Endothelial cell of umbilical vein (primary cell): ENCODE data around the gene RNF19B. TPM values are rescaled to one million over a fixed set of nuclear protein-coding genes. Genes with fewer than 3 reads are reported as not detected.

ENCODE experiments used
- BruUV-seq: library from RNA; stranded (reverse); fragments of 400-500 nt; replicated peaks from 2 replicates; lab custom pipeline; 2021; lab: Mats Ljungman, UMichigan
- CTCF ChIA-PET: fragments of 300-600, 350-600 bp; sonication (Branson Sonifier 250); formaldehyde crosslinking; loops from one replicate; lab custom pipeline; 2021; ENCODE audit warnings: antibody characterized with exemption, inconsistent platforms; lab: Charles Lee
- POLR2A ChIA-PET: fragments of 300-600, 350-600 bp; sonication (Branson Sonifier 250); formaldehyde crosslinking; loops from one replicate; lab custom pipeline; 2021; ENCODE audit warnings: antibody characterized with exemption, inconsistent platforms; lab: Charles Lee
- DNase-seq: peaks from one replicate; pipeline ENCODE4 v3.0.0-alpha.2; 2011; ENCODE audit warnings: low read depth, low spot score
- FAIRE-seq: peaks from 2 replicates; lab custom pipeline; 2011; peaks lifted over from hg19 to GRCh38; lab: Jason Lieb, UNC
- H2AFZ ChIP-seq: 2 replicates; pipeline ENCODE4 v1.6.0; 2012; ENCODE audit warnings: low read depth, low read length, control low read depth, inconsistent platforms
- H3K27ac ChIP-seq: 2 replicates; pipeline ENCODE4 v1.5.1; 2011; ENCODE audit warnings: low read depth, mild to moderate bottlenecking, control low read depth, low read length, moderate library complexity; ENCODE audit not compliant: insufficient read depth
- H3K27me3 ChIP-seq, 2 experiments: 2 replicates each; pipeline versions ENCODE4 v1.6.0 to v1.6.1; 2011; ENCODE audit warnings: low read length in 2 of 2, mixed read lengths in 1 of 2; ENCODE audit not compliant: control insufficient read depth in 2 of 2, insufficient read depth in 2 of 2
- H3K36me3 ChIP-seq, 2 experiments: 2 replicates in 1 of 2; 3 replicates in 1 of 2; pipeline ENCODE4 v1.5.1; 2011; ENCODE audit warnings: low read length in 2 of 2, mild to moderate bottlenecking in 1 of 2, moderate library complexity in 1 of 2; ENCODE audit not compliant: control insufficient read depth in 2 of 2, insufficient read depth in 2 of 2; ENCODE audit errors: extremely low read depth in 1 of 2
- H3K4me1 ChIP-seq: 3 replicates; pipeline ENCODE4 v1.5.1; 2011; ENCODE audit warnings: mild to moderate bottlenecking, low read length; ENCODE audit not compliant: control insufficient read depth, insufficient read depth; ENCODE audit errors: extremely low read depth
- H3K4me2 ChIP-seq: 2 replicates; pipeline ENCODE4 v1.6.1; 2011; ENCODE audit warnings: low read length, control low read depth, mixed read lengths; ENCODE audit not compliant: insufficient read depth
- H3K4me3 ChIP-seq, 3 experiments: fragments of 200-600 bp in 1 of 3; sonication (generic), shearing (Covaris generic) in 1 of 3; replicated peaks in 1 of 3; 2 replicates each; pipeline ENCODE4 v1.5.1; 2011 to 2016; ENCODE audit warnings: control low read depth in 3 of 3, low read length in 3 of 3, mild to moderate bottlenecking in 2 of 3, inconsistent platforms in 1 of 3, low read depth in 1 of 3, moderate library complexity in 1 of 3; ENCODE audit not compliant: insufficient read depth in 1 of 3
- H3K79me2 ChIP-seq: 2 replicates; pipeline ENCODE4 v1.6.0; 2012; ENCODE audit warnings: low read length, inconsistent platforms; ENCODE audit not compliant: control insufficient read depth, insufficient read depth
- H3K9ac ChIP-seq: replicated peaks from 2 replicates; pipeline ENCODE3; 2011; ENCODE audit warnings: low read length, control low read depth; ENCODE audit not compliant: insufficient read depth; ENCODE audit errors: extremely low read depth
- H3K9me1 ChIP-seq: replicated peaks from 3 replicates; pipeline ENCODE4 v1.6.0; 2011; ENCODE audit warnings: mild to moderate bottlenecking, low read length; ENCODE audit not compliant: control insufficient read depth, insufficient read depth; ENCODE audit errors: extremely low read depth
- H3K9me3 ChIP-seq: replicated peaks from 2 replicates; pipeline ENCODE4 v1.5.1; 2012; ENCODE audit warnings: low read length, inconsistent platforms; ENCODE audit not compliant: control insufficient read depth, insufficient read depth
- H4K20me1 ChIP-seq: replicated peaks from 2 replicates; pipeline ENCODE3; 2011; ENCODE audit warnings: mild to moderate bottlenecking, low read length; ENCODE audit not compliant: control insufficient read depth, insufficient read depth; ENCODE audit errors: extremely low read depth
- EZH2 ChIP-seq: IDR thresholded peaks from 2 replicates; pipeline ENCODE4 v1.6.1; 2012; ENCODE audit warnings: borderline replicate concordance, low read depth, mild to moderate bottlenecking, moderate library complexity, low read length, inconsistent platforms; ENCODE audit not compliant: severe bottlenecking
- FOS ChIP-seq: IDR thresholded peaks from 2 replicates; pipeline ENCODE4 v1.6.1; 2011; ENCODE audit warnings: mild to moderate bottlenecking, low read length, moderate library complexity, borderline replicate concordance; ENCODE audit not compliant: insufficient read depth
- GATA2 ChIP-seq: IDR thresholded peaks from 2 replicates; pipeline ENCODE4 v1.7.0; 2011; ENCODE audit warnings: low read depth, mild to moderate bottlenecking, moderate library complexity, mixed read lengths, low read length; ENCODE audit not compliant: insufficient read length, insufficient read depth
- JUN ChIP-seq: IDR thresholded peaks from 2 replicates; pipeline ENCODE4 v1.6.1; 2011; ENCODE audit warnings: borderline replicate concordance, low read depth; ENCODE audit not compliant: insufficient read length, insufficient read depth
- MYC ChIP-seq: IDR thresholded peaks from one replicate; pipeline ENCODE4 v1.6.1; 2011; ENCODE audit warnings: mild to moderate bottlenecking, low read depth, low read length
- POLR2A ChIP-seq: IDR thresholded peaks from 2 replicates; pipeline ENCODE4 v1.6.1; 2012; ENCODE audit warnings: low read depth, mild to moderate bottlenecking, control low read depth, low read length
- POLR2AphosphoS5 ChIP-seq: IDR thresholded peaks from 2 replicates; pipeline ENCODE4 v1.6.1; 2012; ENCODE audit warnings: low read depth, mild to moderate bottlenecking, control low read depth, low read length, moderate library complexity; ENCODE audit not compliant: insufficient read depth
- dilution Hi-C: fragments of 300-500 bp; cut with MboI; formaldehyde crosslinking; loops from one replicate; pipeline ENCODE4 v1.15.0; 2019; ENCODE audit warnings: low sequenced_read_pairs; ENCODE audit not compliant: extremely low pct_ligation_motif_present
- intact Hi-C: fragments of 100-400 bp; cut with micrococcal nuclease; formaldehyde crosslinking; loops from one replicate; pipeline ENCODE4 v1.10.0; 2022
- polyA plus RNA-seq, 4 experiments: library from polyadenylated mRNA; depleted of rRNA in 3 of 4; stranded (reverse) in 3 of 4; unstranded in 1 of 4; fragments of >200 nt; gene quantifications; 2 replicates each; pipeline versions ENCODE4 v1.2.1 to v1.2.3, GENCODE V29; 2011 to 2012; ENCODE audit warnings: missing spikeins in 1 of 4
- total RNA-seq: library from RNA; stranded (reverse); gene quantifications from 2 replicates; pipeline ENCODE4 v1.2.3, GENCODE V29; 2021
- TF ChIP-seq, protein P1 (sequence below): IDR thresholded peaks from 2 replicates; pipeline ENCODE4 v1.6.1; 2011; ENCODE audit not compliant: insufficient read depth, insufficient read length
- TF ChIP-seq, protein P2 (sequence below), 2 donors: IDR thresholded peaks; 1 replicate in 1 of 2; 2 replicates in 1 of 2; pipeline ENCODE4 v1.5.1; 2011; ENCODE audit warnings: low read length in 2 of 2, mild to moderate bottlenecking in 2 of 2, moderate library complexity in 2 of 2, control low read depth in 1 of 2, inconsistent platforms in 1 of 2, low read depth in 1 of 2; ENCODE audit not compliant: insufficient read depth in 1 of 2; ENCODE audit errors: extremely low read depth in 1 of 2

Gene RNF19B
- total and polyA plus RNA-seq, 2 donors (not counting 3 experiments of a cell fraction or from before 2014, with no cell fraction given) = 19.2 to 25.6 TPM

DNA sequence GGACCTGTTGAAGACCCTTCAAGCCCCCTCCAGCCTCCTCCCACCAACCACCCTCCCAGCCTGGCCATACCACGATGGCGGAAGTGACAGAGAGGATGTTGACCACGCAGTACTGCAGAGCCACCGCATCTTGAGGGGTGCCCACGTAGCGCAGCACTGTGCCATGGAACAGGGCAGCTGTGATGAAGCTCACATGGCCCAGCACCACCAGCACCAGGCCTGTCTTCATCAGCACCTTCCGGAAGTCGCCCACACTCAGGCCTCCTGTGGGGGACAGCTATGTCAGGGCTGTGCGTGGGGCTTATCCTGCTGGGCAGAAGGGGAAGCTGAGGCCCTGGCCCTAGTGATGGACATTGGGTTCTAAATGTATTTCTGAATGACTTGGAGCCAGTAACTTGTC, 66.6 kb downstream of the RNF19B start:
- H2AFZ ChIP-seq = no peak overlapping the region
- peaks cover 0 to 3% of the 10 kb centered on the region in 2 experiments for H3K27me3 ChIP-seq
- H3K36me3 ChIP-seq = no peaks in the 10 kb centered on the region
- no peak for TF ChIP-seq POLR2AphosphoS5
- no peak for TF ChIP-seq FOS
- no peak for TF ChIP-seq POLR2A
- no peak for TF ChIP-seq EZH2
- no peak for TF ChIP-seq MYC
- TF ChIP-seq, protein P1, sequence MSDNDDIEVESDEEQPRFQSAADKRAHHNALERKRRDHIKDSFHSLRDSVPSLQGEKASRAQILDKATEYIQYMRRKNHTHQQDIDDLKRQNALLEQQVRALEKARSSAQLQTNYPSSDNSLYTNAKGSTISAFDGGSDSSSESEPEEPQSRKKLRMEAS = no peak
- no peak for TF ChIP-seq GATA2
- TF ChIP-seq, protein P2, sequence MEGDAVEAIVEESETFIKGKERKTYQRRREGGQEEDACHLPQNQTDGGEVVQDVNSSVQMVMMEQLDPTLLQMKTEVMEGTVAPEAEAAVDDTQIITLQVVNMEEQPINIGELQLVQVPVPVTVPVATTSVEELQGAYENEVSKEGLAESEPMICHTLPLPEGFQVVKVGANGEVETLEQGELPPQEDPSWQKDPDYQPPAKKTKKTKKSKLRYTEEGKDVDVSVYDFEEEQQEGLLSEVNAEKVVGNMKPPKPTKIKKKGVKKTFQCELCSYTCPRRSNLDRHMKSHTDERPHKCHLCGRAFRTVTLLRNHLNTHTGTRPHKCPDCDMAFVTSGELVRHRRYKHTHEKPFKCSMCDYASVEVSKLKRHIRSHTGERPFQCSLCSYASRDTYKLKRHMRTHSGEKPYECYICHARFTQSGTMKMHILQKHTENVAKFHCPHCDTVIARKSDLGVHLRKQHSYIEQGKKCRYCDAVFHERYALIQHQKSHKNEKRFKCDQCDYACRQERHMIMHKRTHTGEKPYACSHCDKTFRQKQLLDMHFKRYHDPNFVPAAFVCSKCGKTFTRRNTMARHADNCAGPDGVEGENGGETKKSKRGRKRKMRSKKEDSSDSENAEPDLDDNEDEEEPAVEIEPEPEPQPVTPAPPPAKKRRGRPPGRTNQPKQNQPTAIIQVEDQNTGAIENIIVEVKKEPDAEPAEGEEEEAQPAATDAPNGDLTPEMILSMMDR (IDR thresholded peaks at IDR 0.05; ENCODE audit: extremely low read depth in 1 of 2, insufficient read depth in 1 of 2, low read depth in 1 of 2, low read length in 2 of 2) = no peak
- TF ChIP-seq JUN = no peak
- no peaks in the 10 kb centered on the region for H3K79me2 ChIP-seq
- H3K4me3 ChIP-seq = no peak overlapping the region
- H4K20me1 ChIP-seq = no peaks in the 10 kb centered on the region
- H3K4me2 ChIP-seq = no peak overlapping the region
- FAIRE-seq (no peak), DNase-seq (no peak)
- H3K9me3 ChIP-seq = no peaks in the 10 kb centered on the region
- no peak overlapping the region for H3K27ac ChIP-seq
- H3K9ac ChIP-seq = no peak overlapping the region
- dilution Hi-C loops (no loop called here), intact Hi-C loops (no loop called here)
- POLR2A ChIA-PET = no interaction called here
- no peaks in the 10 kb centered on the region for H3K9me1 ChIP-seq
- peaks cover 13% of the 10 kb centered on the region for H3K4me1 ChIP-seq
- no TSS peak for BruUV-seq
- CTCF ChIA-PET = interaction anchor here (1.2 to 2.1 kb wide), 4 partner anchors 11 to 109 kb away, joined by 3 to 13 read pairs (median 4); partner anchors contain the start of gene HPCA
